Panc1 (cell line): ENCODE results near the gene GPC1. TPM values are rescaled to one million over a fixed set of nuclear protein-coding genes. Genes with fewer than 3 reads are reported as not detected.

Experiments used
- ATAC-seq: fragments of 200-7000 bp; cut with Tn5 transposase; 2 replicates; pipeline ENCODE4 v1.9.1; 2020; ENCODE audit warnings: mild to moderate bottlenecking, moderate library complexity
- BruUV-seq: library from RNA; stranded (reverse); fragments of 400-500 nt; replicated peaks from 2 replicates; lab custom pipeline; 2021; lab: Mats Ljungman, UMichigan
- CTCF ChIA-PET: fragments of 300-600 bp; sonication (Branson Sonifier 250); formaldehyde crosslinking; loops from one replicate; lab custom pipeline; 2022; ENCODE audit warnings: antibody characterized with exemption; lab: Charles Lee
- POLR2A ChIA-PET: fragments of 300-600 bp; sonication (Branson Sonifier 250); formaldehyde crosslinking; loops from one replicate; lab custom pipeline; 2022; ENCODE audit warnings: antibody characterized with exemption; lab: Charles Lee
- DNase-seq: peaks from one replicate; pipeline ENCODE4 v3.0.0-alpha.2; 2010; ENCODE audit warnings: low read depth, low spot score
- H3K27ac ChIP-seq: 2 replicates; pipeline ENCODE4 v1.5.1; 2011; ENCODE audit warnings: mild to moderate bottlenecking, low read length, inconsistent platforms
- H3K27me3 ChIP-seq: fragments of 200-500 bp; sonication (Bioruptor generic); 2 replicates; pipeline ENCODE4 v1.6.0; 2014; ENCODE audit warnings: low read length, inconsistent platforms; ENCODE audit not compliant: control insufficient read depth, insufficient read depth
- H3K36me3 ChIP-seq: fragments of 200-500 bp; sonication (Bioruptor generic); 2 replicates; pipeline ENCODE4 v1.5.1; 2014; ENCODE audit warnings: inconsistent platforms, mild to moderate bottlenecking, low read length, moderate library complexity; ENCODE audit not compliant: control insufficient read depth, insufficient read depth
- H3K4me1 ChIP-seq: 2 replicates; pipeline ENCODE4 v1.5.1; 2011; ENCODE audit warnings: inconsistent platforms, mild to moderate bottlenecking, low read length, moderate library complexity; ENCODE audit not compliant: control insufficient read depth, insufficient read depth
- H3K4me3 ChIP-seq, 2 experiments: 2 replicates each; pipeline ENCODE4 v1.5.1; 2011 to 2012; ENCODE audit warnings: low read depth in 2 of 2, low read length in 2 of 2, mild to moderate bottlenecking in 2 of 2, inconsistent platforms in 1 of 2, moderate library complexity in 1 of 2
- H3K9me3 ChIP-seq: fragments of 200-500 bp; sonication (Bioruptor generic); 2 replicates; pipeline ENCODE4 v1.5.1; 2014; ENCODE audit warnings: low read depth, mild to moderate bottlenecking, inconsistent platforms, low read length, moderate library complexity; ENCODE audit not compliant: control insufficient read depth, insufficient read depth
- CTCF ChIP-seq: fragments of 450-650 bp; IDR thresholded peaks from 2 replicates; pipeline ENCODE4 v1.5.1; 2017; ENCODE audit warnings: mild to moderate bottlenecking
- POLR2AphosphoS5 ChIP-seq: IDR thresholded peaks from 2 replicates; pipeline ENCODE4 v1.6.1; 2012; ENCODE audit warnings: mild to moderate bottlenecking, low read depth, low read length, moderate library complexity
- REST ChIP-seq, 2 experiments: IDR thresholded peaks; 2 replicates each; pipeline ENCODE4 v1.6.1; 2011 to 2012; ENCODE audit warnings: low read depth in 2 of 2, control low read depth in 1 of 2, low read length in 1 of 2, mild to moderate bottlenecking in 1 of 2, moderate library complexity in 1 of 2; ENCODE audit not compliant: insufficient read depth in 1 of 2
- SIN3A ChIP-seq: IDR thresholded peaks from 2 replicates; pipeline ENCODE4 v1.6.1; 2012; ENCODE audit warnings: low read depth, mild to moderate bottlenecking, low read length, moderate library complexity, borderline replicate concordance; ENCODE audit not compliant: insufficient read depth
- TCF7L2 ChIP-seq: IDR thresholded peaks from 2 replicates; pipeline ENCODE4 v1.6.1; 2011; ENCODE audit warnings: mild to moderate bottlenecking, low read depth, low read length, inconsistent platforms
- in situ Hi-C: cut with HindIII; loops from 2 replicates; pipeline ENCODE4 v1.10.0; 2016; ENCODE audit warnings: low sequenced_read_pairs, low pct_unique_long_range_greater_than_20kb
- intact Hi-C: fragments of 100-400 bp; cut with micrococcal nuclease; formaldehyde crosslinking; loops from one replicate; pipeline ENCODE4 v1.10.0; 2022; ENCODE audit not compliant: unreplicated experiment
- total RNA-seq: library from RNA; stranded (reverse); gene quantifications from one replicate; pipeline ENCODE4 v1.2.1, GENCODE V29; 2021; ENCODE audit not compliant: unreplicated experiment

GPC1 gene
- total RNA-seq, 1 experiment from 2014 or later, result 88.7 TPM

GRCh38 chr2:240397924-240398645 is 37.4 kb upstream of the GPC1 start:
- Histone ChIP-seq H3K4me1 (no peaks in the 10 kb centered on the region), H3K4me3 (no peak overlapping the region), H3K27me3 (no peaks in the 10 kb centered on the region), H3K9me3 (no peaks in the 10 kb centered on the region), H3K27ac (no peak overlapping the region), H3K36me3 (no peaks in the 10 kb centered on the region)
- POLR2A ChIA-PET, result no interaction called here
- BruUV-seq, result no TSS peak
- intact Hi-C loops, result no loop called here
- ATAC-seq, result no peak
- in situ Hi-C loops, result no loop called here
- DNase-seq, result no peak
- TF ChIP-seq TCF7L2 (no peak), SIN3A (no peak), REST (IDR thresholded peaks at IDR 0.05; ENCODE audit: insufficient read depth in 1 of 2, low read depth in 2 of 2, low read length in 1 of 2) (no peak), CTCF (no peak), POLR2AphosphoS5 (no peak)
- CTCF ChIA-PET, result no interaction called here

DNA sequence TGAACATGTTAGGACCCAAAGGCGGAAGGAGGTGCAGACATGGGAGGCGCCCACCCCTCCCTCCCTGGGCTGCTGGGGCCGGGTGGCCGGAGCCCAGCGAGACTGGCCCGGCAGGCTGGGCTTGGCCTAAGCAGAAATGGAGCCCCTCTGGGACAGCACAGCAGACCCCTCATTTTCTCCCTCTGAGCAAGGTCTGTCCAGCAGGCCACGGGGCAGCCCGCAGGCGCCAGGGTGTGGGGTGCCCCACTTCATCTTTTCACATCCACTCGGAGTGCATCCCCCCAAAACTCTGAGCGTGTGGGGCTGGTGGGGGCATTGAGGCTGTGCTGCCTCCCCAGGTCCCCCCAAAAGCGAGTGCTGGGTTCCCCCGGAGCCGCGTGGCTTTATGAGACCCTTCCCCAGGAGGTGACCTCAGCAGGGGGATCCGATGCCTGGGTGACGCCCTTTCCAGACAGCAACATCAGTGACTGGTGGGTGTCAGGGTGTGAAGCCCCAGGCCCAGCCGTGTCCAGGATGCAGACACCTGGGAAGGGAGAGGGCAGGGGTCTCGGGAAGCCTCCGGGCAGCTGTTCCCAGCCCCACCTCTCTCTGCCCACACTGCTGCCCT is 36.7 kb upstream of the GPC1 start:
- ATAC-seq (no peak), DNase-seq (no peak)
- TF ChIP-seq REST (IDR thresholded peaks at IDR 0.05; ENCODE audit: insufficient read depth in 1 of 2, low read depth in 2 of 2, low read length in 1 of 2) (no peak), TCF7L2 (no peak), POLR2AphosphoS5 (no peak), SIN3A (no peak), CTCF (no peak)
- Histone ChIP-seq H3K36me3 (no peaks in the 10 kb centered on the region), H3K27me3 (no peaks in the 10 kb centered on the region), H3K4me3 (no peak overlapping the region), H3K27ac (no peak overlapping the region), H3K4me1 (no peaks in the 10 kb centered on the region), H3K9me3 (no peaks in the 10 kb centered on the region)
- CTCF ChIA-PET, result no interaction called here
- BruUV-seq, result no TSS peak
- POLR2A ChIA-PET, result no interaction called here
- in situ Hi-C loops, result no loop called here
- intact Hi-C loops, result no loop called here
